PFSK-1 (cell line): Measurements from ENCODE around the gene TMEM191C. TPM values are rescaled to one million over a fixed set of nuclear protein-coding genes. Genes with fewer than 3 reads are reported as not detected.
"Not testable (repeated sequence)": the region's sequence is repeated elsewhere in the genome, so short reads cannot be mapped to it uniquely, and the experiment has no call there.

Experiments used
- FOXP2 ChIP-seq: optimal IDR thresholded peaks from 2 replicates; pipeline ENCODE3; 2011; ENCODE audit warnings: borderline replicate concordance, control low read depth, inconsistent platforms; ENCODE audit not compliant: insufficient read depth; ENCODE audit errors: extremely low read length, extremely low read depth
- POLR2AphosphoS5 ChIP-seq: IDR thresholded peaks from 2 replicates; pipeline ENCODE4 v1.6.1; 2012; ENCODE audit warnings: low read depth, mild to moderate bottlenecking, control low read depth, low read length, moderate library complexity
- SIN3A ChIP-seq: IDR thresholded peaks from 2 replicates; pipeline ENCODE4 v1.6.1; 2012; ENCODE audit warnings: mild to moderate bottlenecking, low read length, moderate library complexity, borderline replicate concordance; ENCODE audit not compliant: insufficient read depth
- TAF1 ChIP-seq: IDR thresholded peaks from 2 replicates; pipeline ENCODE4 v1.6.1; 2012; ENCODE audit warnings: low read length, control low read depth, borderline replicate concordance; ENCODE audit not compliant: insufficient read depth
- polyA plus RNA-seq: library from polyadenylated mRNA; unstranded; fragments of >200 nt; gene quantifications from one replicate; pipeline ENCODE4 v1.2.1, GENCODE V29; 2012; ENCODE audit warnings: low read depth, missing spikeins; ENCODE audit not compliant: insufficient read length
- TF ChIP-seq, protein P1 (sequence below), 2 experiments: IDR thresholded peaks; 2 replicates each; pipeline versions ENCODE4 v1.6.1 to v1.8.0; 2011 to 2012; ENCODE audit warnings: low read depth in 2 of 2, low read length in 2 of 2, control low read depth in 1 of 2, inconsistent platforms in 1 of 2, mild to moderate bottlenecking in 1 of 2, moderate library complexity in 1 of 2; ENCODE audit not compliant: insufficient read depth in 1 of 2

Gene TMEM191C
- polyA plus RNA-seq: 8.9 TPM

DNA sequence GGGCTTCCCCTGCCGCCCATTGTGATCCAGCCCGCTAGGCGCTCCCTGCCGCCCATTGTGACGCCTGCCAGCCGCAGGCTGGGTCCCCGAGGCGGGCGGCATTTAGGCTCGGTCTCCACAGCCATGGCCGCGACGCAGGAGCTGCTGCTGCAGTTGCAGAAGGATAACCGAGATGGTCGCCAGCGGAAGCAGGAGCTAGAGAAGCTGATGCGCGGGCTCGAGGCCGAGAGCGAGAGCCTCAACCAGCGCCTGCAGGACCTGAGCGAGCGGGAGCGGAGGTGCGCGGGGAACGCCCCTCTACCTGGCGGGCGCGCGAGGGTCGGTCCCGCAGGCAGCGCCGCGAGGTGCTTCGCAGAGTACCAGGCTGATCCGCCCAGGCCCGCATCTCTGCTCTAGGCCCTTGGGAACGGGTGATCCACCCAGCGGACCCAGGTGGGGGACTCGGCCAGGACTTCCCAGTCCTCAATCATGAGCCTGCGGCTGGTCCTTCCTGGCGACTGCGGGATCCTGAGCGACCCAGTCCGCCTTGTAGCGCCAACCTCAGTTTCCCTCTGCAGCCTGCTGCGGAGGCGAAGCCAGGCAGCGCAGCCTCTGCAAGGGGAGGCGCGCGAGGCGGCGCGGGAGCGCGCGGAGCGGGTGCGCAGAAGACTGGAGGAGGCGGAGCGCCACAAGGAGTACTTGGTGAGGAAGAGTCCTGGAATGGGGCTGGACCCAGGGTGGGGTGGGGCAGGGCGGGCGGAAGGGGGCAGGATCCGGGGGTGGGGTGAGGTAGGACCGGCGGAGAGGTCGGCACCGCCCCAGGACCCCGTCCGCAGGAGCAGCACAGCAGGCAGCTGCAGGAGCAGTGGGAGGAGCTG lies at the start of gene TMEM191C:
Gene TMEM191C, plus strand, starts transcription at position 51 of the 857 bp plus-strand sequence. Its CDS starts 73 bp downstream, at position 124.
- not testable (repeated sequence) for TF ChIP-seq TAF1, FOXP2
- TF ChIP-seq, protein P1, sequence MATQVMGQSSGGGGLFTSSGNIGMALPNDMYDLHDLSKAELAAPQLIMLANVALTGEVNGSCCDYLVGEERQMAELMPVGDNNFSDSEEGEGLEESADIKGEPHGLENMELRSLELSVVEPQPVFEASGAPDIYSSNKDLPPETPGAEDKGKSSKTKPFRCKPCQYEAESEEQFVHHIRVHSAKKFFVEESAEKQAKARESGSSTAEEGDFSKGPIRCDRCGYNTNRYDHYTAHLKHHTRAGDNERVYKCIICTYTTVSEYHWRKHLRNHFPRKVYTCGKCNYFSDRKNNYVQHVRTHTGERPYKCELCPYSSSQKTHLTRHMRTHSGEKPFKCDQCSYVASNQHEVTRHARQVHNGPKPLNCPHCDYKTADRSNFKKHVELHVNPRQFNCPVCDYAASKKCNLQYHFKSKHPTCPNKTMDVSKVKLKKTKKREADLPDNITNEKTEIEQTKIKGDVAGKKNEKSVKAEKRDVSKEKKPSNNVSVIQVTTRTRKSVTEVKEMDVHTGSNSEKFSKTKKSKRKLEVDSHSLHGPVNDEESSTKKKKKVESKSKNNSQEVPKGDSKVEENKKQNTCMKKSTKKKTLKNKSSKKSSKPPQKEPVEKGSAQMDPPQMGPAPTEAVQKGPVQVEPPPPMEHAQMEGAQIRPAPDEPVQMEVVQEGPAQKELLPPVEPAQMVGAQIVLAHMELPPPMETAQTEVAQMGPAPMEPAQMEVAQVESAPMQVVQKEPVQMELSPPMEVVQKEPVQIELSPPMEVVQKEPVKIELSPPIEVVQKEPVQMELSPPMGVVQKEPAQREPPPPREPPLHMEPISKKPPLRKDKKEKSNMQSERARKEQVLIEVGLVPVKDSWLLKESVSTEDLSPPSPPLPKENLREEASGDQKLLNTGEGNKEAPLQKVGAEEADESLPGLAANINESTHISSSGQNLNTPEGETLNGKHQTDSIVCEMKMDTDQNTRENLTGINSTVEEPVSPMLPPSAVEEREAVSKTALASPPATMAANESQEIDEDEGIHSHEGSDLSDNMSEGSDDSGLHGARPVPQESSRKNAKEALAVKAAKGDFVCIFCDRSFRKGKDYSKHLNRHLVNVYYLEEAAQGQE (IDR thresholded peaks at IDR 0.05; ENCODE audit: insufficient read depth in 1 of 2, low read depth in 2 of 2, low read length in 2 of 2): not testable (repeated sequence)

DNA sequence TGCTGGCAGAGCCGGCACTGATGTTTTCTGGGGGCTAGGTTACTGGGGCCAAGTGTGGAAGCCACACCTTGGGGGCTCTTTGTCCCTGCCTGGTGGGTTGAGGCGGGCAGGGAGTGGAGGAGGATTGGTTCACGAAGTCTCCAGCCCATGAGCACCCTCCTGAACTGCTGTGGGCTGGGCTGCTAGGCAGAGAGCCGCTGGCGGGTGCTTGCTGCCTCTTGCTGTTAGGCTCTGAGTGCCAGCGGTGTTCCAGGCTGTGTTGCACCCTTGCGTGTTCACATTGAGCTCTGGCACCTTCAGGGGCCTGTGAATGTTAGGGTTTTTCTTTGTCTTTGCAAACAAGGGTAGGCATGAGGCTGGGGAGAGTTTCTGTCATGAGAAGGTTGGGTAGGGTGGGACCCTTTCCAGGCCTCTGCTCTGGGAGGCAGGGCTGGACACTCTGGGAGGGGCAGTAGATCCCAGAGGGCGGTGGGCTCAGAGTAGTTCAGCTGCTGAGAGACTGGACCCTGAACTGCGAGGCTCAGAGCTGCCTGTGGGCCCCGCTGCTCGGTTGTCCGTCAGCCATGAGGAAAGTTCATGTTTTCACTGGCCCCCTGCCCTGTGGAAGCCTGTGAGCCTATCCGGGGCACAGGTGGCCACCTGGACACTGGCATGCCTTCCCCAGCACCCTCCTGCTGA lies 24.0 kb upstream of the TMEM191C start:
- TF ChIP-seq SIN3A (no peak), FOXP2 (no peak), TAF1 (no peak), POLR2AphosphoS5 (no peak)
- TF ChIP-seq, protein P1 (IDR thresholded peaks at IDR 0.05; ENCODE audit: insufficient read depth in 1 of 2, low read depth in 2 of 2, low read length in 2 of 2): no peak

DNA sequence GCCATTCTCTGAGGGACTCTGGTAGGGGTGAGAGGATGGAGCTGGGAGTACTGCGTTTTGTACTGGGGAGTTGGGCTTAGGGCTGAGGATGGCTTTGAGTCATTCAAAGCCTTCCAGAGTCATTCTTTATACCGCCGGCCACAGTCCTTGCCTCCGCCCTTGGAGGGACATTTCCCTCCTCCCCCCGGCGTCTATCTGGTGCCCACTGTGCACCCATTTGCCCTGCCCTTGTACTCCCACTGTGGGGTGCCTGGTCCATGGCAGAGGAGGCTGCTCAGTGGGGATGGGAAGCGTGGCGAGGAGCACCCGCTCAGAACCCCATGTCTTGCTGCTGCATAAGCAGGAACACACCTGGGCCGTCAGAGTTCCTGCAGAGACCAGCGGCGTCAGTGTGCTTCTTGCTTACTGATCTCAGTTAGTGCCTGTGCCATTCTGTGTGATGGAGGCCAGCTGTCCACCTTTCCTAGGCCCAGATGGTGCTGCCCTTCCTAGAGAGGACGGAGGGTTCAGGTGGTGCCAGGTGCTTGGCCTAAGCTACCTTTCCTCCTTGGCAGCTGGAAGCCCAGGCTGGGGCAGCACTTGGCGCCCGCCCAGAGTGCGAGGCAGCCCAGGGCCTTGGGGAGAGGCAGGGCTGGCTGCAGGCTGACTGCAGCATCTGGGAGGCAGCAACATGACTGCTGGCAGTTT lies 23.3 kb upstream of the TMEM191C start:
- TF ChIP-seq FOXP2: no peak
- TF ChIP-seq, protein P1 (IDR thresholded peaks at IDR 0.05; ENCODE audit: insufficient read depth in 1 of 2, low read depth in 2 of 2, low read length in 2 of 2): no peak
- no peak for TF ChIP-seq POLR2AphosphoS5
- TF ChIP-seq SIN3A: no peak
- no peak for TF ChIP-seq TAF1

DNA sequence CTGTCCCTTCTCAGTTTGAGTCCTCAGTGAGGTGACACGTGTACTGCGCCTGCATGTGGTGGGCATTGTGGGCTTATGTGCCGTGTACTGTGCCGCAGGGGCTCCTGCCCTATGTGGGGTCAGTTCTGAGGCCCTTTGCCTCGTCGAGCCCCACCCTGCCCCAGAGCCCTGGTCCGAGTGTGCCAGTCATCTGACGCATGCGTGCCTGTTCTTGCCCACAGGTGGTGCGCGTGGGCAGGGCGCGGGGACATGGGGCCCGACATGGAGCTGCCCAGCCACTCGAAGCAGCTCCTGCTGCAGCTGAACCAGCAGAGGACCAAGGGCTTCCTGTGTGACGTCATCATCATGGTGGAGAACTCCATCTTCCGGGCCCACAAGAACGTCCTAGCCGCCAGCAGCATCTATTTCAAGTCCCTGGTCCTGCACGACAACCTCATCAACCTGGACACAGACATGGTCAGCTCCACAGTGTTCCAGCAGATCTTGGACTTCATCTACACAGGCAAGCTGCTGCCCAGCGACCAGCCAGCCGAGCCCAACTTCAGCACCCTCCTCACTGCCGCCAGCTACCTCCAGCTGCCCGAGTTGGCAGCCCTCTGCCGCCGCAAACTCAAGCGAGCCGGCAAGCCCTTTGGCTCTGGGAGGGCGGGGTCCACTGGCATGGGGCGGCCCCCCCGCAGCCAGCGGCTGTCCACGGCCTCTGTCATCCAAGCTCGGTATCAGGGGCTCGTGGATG lies 22.3 kb upstream of the TMEM191C start:
- TF ChIP-seq SIN3A: no peak
- no peak for TF ChIP-seq POLR2AphosphoS5
- TF ChIP-seq TAF1: no peak
- no peak for TF ChIP-seq FOXP2
- TF ChIP-seq, protein P1 (IDR thresholded peaks at IDR 0.05; ENCODE audit: insufficient read depth in 1 of 2, low read depth in 2 of 2, low read length in 2 of 2): no peak
